Peyer's patch (tissue), 4 donors: ENCODE measurements around the gene RAPGEF5. TPM values are rescaled to one million over a fixed set of nuclear protein-coding genes. Genes with fewer than 3 reads are reported as not detected.

Experiments used
- DNase-seq, 3 donors: peaks; one replicate each; pipeline ENCODE4 v3.0.0-alpha.2; 2017 to 2019
- H3K27ac ChIP-seq, 4 donors: fragments of 200-600 bp; sonication (generic); one replicate each; pipeline ENCODE4 v1.5.1; 2016 to 2019
- H3K27me3 ChIP-seq, 2 donors: fragments of 200-600 bp; sonication (generic); one replicate each; pipeline ENCODE4 v1.5.1; 2019
- H3K36me3 ChIP-seq, 3 donors: fragments of 200-600 bp; sonication (generic); one replicate each; pipeline ENCODE4 v1.5.1; 2016 to 2019
- H3K4me1 ChIP-seq, 4 donors: fragments of 200-600 bp; sonication (generic); one replicate each; pipeline ENCODE4 v1.5.1; 2016 to 2019
- H3K4me3 ChIP-seq, 4 donors: fragments of 200-600 bp; sonication (generic); 1 replicate in 3 of 4; 2 replicates in 1 of 4; pipeline ENCODE4 v1.5.1; 2016 to 2019; ENCODE audit warnings: mild to moderate bottlenecking in 1 of 4
- H3K9me3 ChIP-seq, 4 donors: fragments of 200-600 bp; sonication (generic); one replicate each; pipeline ENCODE4 v1.5.1; 2016 to 2019; ENCODE audit warnings: mild to moderate bottlenecking in 1 of 4
- CTCF ChIP-seq, 6 experiments: fragments of 450-650 bp in 4 of 6; fragments of 200-600 bp in 2 of 6; sonication (generic) in 1 of 6; IDR thresholded peaks; one replicate each; pipeline ENCODE4 v1.5.1; 2017 to 2019; ENCODE audit warnings: antibody characterized with exemption in 6 of 6, mild to moderate bottlenecking in 3 of 6, moderate library complexity in 1 of 6
- POLR2A ChIP-seq, 2 donors: fragments of 450-650 bp; IDR thresholded peaks; one replicate each; pipeline ENCODE4 v1.5.1; 2017; ENCODE audit warnings: antibody characterized with exemption in 2 of 2, mild to moderate bottlenecking in 2 of 2, moderate library complexity in 2 of 2
- total RNA-seq, 4 donors: library from RNA; depleted of rRNA; stranded (reverse); fragments of >200 nt; gene quantifications; one replicate each; pipeline ENCODE4 v1.1.0, GENCODE V29; 2016

The RAPGEF5 gene
- total RNA-seq, 4 donors from 2014 or later, result 92.8 to 144 (median 111) TPM

GRCh38 chr7:22268884-22269421 is 88.0 kb downstream of the RAPGEF5 start:
- TF ChIP-seq CTCF (IDR thresholded peaks at IDR 0.05), result no peak
- no peak for TF ChIP-seq POLR2A (IDR thresholded peaks at IDR 0.05)
- H3K36me3 ChIP-seq, result no peaks in the 10 kb centered on the region
- H3K9me3 ChIP-seq, result no peaks in the 10 kb centered on the region
- no peak for DNase-seq
- H3K4me3 ChIP-seq, result no peak overlapping the region
- H3K27me3 ChIP-seq, result no peaks in the 10 kb centered on the region
- H3K4me1 ChIP-seq, result peaks cover 0 to 6% (median 0%) of the 10 kb centered on the region in 4 donors
- H3K27ac ChIP-seq, result no peak overlapping the region

- Histone ChIP-seq H3K27me3 (no peaks in the 10 kb centered on the region), H3K36me3 (no peaks in the 10 kb centered on the region), H3K4me3 (no peak overlapping the region), H3K4me1 (peaks cover 0 to 6% (median 0%) of the 10 kb centered on the region in 4 donors), H3K27ac (no peak overlapping the region), H3K9me3 (no peaks in the 10 kb centered on the region)
- DNase-seq, result no peak
- TF ChIP-seq POLR2A (IDR thresholded peaks at IDR 0.05) (no peak), CTCF (IDR thresholded peaks at IDR 0.05) (no peak)
Measured at GRCh38 chr7:22267930-22268615, 88.9 kb downstream of the RAPGEF5 start.

- Histone ChIP-seq H3K27ac (no peak overlapping the region), H3K4me1 (no peaks in the 10 kb centered on the region), H3K27me3 (no peaks in the 10 kb centered on the region), H3K36me3 (peaks cover 0 to 7% (median 0%) of the 10 kb centered on the region in 3 donors), H3K9me3 (no peaks in the 10 kb centered on the region), H3K4me3 (no peak overlapping the region)
- no peak for DNase-seq
- TF ChIP-seq POLR2A (IDR thresholded peaks at IDR 0.05) (no peak), CTCF (IDR thresholded peaks at IDR 0.05) (no peak)
Measured at GRCh38 chr7:22262538-22262937, 94.4 kb downstream of the RAPGEF5 start.

GRCh38 chr7:22256541-22257096 is 100.3 kb downstream of the RAPGEF5 start:
- TF ChIP-seq CTCF (IDR thresholded peaks at IDR 0.05) (no peak), POLR2A (IDR thresholded peaks at IDR 0.05) (no peak)
- Histone ChIP-seq H3K4me1 (no peaks in the 10 kb centered on the region), H3K36me3 (peaks cover 0 to 7% (median 0%) of the 10 kb centered on the region in 3 donors), H3K9me3 (no peaks in the 10 kb centered on the region), H3K4me3 (no peak overlapping the region), H3K27ac (no peak overlapping the region), H3K27me3 (no peaks in the 10 kb centered on the region)
- DNase-seq, result no peak

GRCh38 chr7:22255834-22256233 is 101.1 kb downstream of the RAPGEF5 start:
- no peaks in the 10 kb centered on the region for H3K27me3 ChIP-seq
- DNase-seq, result no peak
- no peak overlapping the region for H3K27ac ChIP-seq
- no peak for TF ChIP-seq POLR2A (IDR thresholded peaks at IDR 0.05)
- TF ChIP-seq CTCF (IDR thresholded peaks at IDR 0.05), result no peak
- peaks cover 0 to 7% (median 0%) of the 10 kb centered on the region in 3 donors for H3K36me3 ChIP-seq
- H3K4me1 ChIP-seq, result no peaks in the 10 kb centered on the region
- H3K4me3 ChIP-seq, result no peak overlapping the region
- no peaks in the 10 kb centered on the region for H3K9me3 ChIP-seq
